Ishikawa (cell line): ENCODE measurements around the gene PER2.

Experiments used
- EGR1 ChIP-seq: IDR thresholded peaks from 2 replicates; pipeline ENCODE4 v1.6.1; 2012
- FOXM1 ChIP-seq: IDR thresholded peaks from 2 replicates; pipeline ENCODE4 v1.6.1; 2012; ENCODE audit warnings: low read depth, borderline replicate concordance
- NFIC ChIP-seq: IDR thresholded peaks from 2 replicates; pipeline ENCODE4 v1.6.1; 2012

GRCh38 chr2:238261718-238262375, 26.6 kb downstream of the PER2 start:
- TF ChIP-seq EGR1 (no peak), NFIC (no peak), FOXM1 (no peak)
